OCI-LY1 (cell line): ENCODE data around the gene PGBD5.

Experiments used
- H2AFZ ChIP-seq: fragments of 200-600 bp; sonication (generic), shearing (Covaris generic); 2 replicates; pipeline ENCODE4 v1.6.0; 2014; ENCODE audit warnings: antibody characterized with exemption, mild to moderate bottlenecking, low read length
- H3F3A ChIP-seq: fragments of 200-600 bp; sonication (generic), shearing (Covaris generic); 2 replicates; pipeline ENCODE4 v1.6.0; 2014; ENCODE audit warnings: mild to moderate bottlenecking, antibody characterized with exemption, low read length, moderate library complexity; ENCODE audit not compliant: insufficient read depth
- H3K27ac ChIP-seq: fragments of 200-600 bp; sonication (generic); 2 replicates; pipeline ENCODE4 v1.5.1; 2014; ENCODE audit warnings: low read length, mixed run types, mild to moderate bottlenecking, low read depth; ENCODE audit not compliant: poor library complexity, severe bottlenecking
- H3K27me3 ChIP-seq: fragments of 200-600 bp; sonication (generic); 2 replicates; pipeline ENCODE4 v1.6.0; 2014; ENCODE audit warnings: antibody characterized with exemption, mild to moderate bottlenecking, low read length, moderate library complexity; ENCODE audit not compliant: insufficient read depth
- H3K36me3 ChIP-seq: fragments of 200-600 bp; sonication (generic); 2 replicates; pipeline ENCODE4 v1.6.1; 2014; ENCODE audit warnings: mild to moderate bottlenecking, antibody characterized with exemption, low read length, moderate library complexity, mixed read lengths; ENCODE audit not compliant: insufficient read depth
- H3K4me1 ChIP-seq: fragments of 200-600 bp; sonication (generic); 2 replicates; pipeline ENCODE4 v1.5.1; 2014; ENCODE audit warnings: mild to moderate bottlenecking, low read length, moderate library complexity; ENCODE audit not compliant: insufficient read depth, severe bottlenecking
- H3K4me2 ChIP-seq: fragments of 200-600 bp; sonication (generic), shearing (Covaris generic); 2 replicates; pipeline ENCODE4 v1.6.1; 2014; ENCODE audit warnings: low read length
- H3K4me3 ChIP-seq: fragments of 200-600 bp; sonication (generic); 2 replicates; pipeline ENCODE4 v1.5.1; 2014; ENCODE audit warnings: low read length, low read depth, mild to moderate bottlenecking, mixed read lengths; ENCODE audit not compliant: poor library complexity, severe bottlenecking
- H3K79me2 ChIP-seq: fragments of 200-600 bp; shearing (Covaris generic); 2 replicates; pipeline ENCODE4 v1.6.1; 2016; ENCODE audit warnings: mixed run types, low read length, mixed read lengths; ENCODE audit not compliant: insufficient read depth
- H3K9ac ChIP-seq: fragments of 200-600 bp; sonication (generic), shearing (Covaris generic); 2 replicates; pipeline ENCODE4 v1.6.1; 2014; ENCODE audit warnings: mild to moderate bottlenecking, low read length, mixed read lengths
- H3K9me2 ChIP-seq: fragments of 200-600 bp; sonication (generic), shearing (Covaris generic); 2 replicates; pipeline ENCODE4 v1.6.1; 2014; ENCODE audit warnings: low read depth, mild to moderate bottlenecking, low read length, mixed read lengths
- H3K9me3 ChIP-seq: fragments of 200-600 bp; shearing (Covaris generic); 2 replicates; pipeline ENCODE4 v1.6.1; 2014; ENCODE audit warnings: low read length, mixed read lengths
- H4K20me1 ChIP-seq: fragments of 200-600 bp; sonication (generic), shearing (Covaris generic); 2 replicates; pipeline ENCODE4 v1.6.0; 2016; ENCODE audit warnings: mild to moderate bottlenecking, low read length; ENCODE audit not compliant: insufficient read depth
- CTCF ChIP-seq: fragments of 200-600 bp; sonication (generic), shearing (Covaris generic); IDR thresholded peaks from 2 replicates; pipeline ENCODE4 v1.5.1; 2017; ENCODE audit warnings: mild to moderate bottlenecking, antibody characterized with exemption, low read length, moderate library complexity, mixed read lengths
- EZH2 ChIP-seq: fragments of 200-600 bp; sonication (generic), shearing (Covaris generic); IDR thresholded peaks from 2 replicates; pipeline ENCODE4 v1.8.0; 2017; ENCODE audit warnings: borderline replicate concordance, mixed run types, mild to moderate bottlenecking, antibody characterized with exemption, low read length, moderate library complexity, mixed read lengths

The PGBD5 gene

GRCh38 chr1:230385158-230385450 is 41.0 kb downstream of the PGBD5 start:
- TF ChIP-seq EZH2 (no peak), CTCF (no peak)
- Histone ChIP-seq H3F3A (no peaks in the 10 kb centered on the region), H3K79me2 (no peaks in the 10 kb centered on the region), H2AFZ (no peak overlapping the region), H3K9me3 (no peaks in the 10 kb centered on the region), H3K4me3 (no peak overlapping the region), H3K27ac (no peak overlapping the region), H3K36me3 (no peaks in the 10 kb centered on the region), H4K20me1 (no peaks in the 10 kb centered on the region), H3K9ac (no peak overlapping the region), H3K4me1 (no peaks in the 10 kb centered on the region), H3K4me2 (no peak overlapping the region), H3K9me2 (no peaks in the 10 kb centered on the region), H3K27me3 (no peaks in the 10 kb centered on the region; the same call in 1 of the 2 replicates)

GRCh38 chr1:230384380-230385157 is 41.6 kb downstream of the PGBD5 start:
- Histone ChIP-seq H3K36me3 (no peaks in the 10 kb centered on the region; the same call in 1 of the 2 replicates), H3K27ac (no peak overlapping the region), H4K20me1 (no peaks in the 10 kb centered on the region)

GRCh38 chr1:230383425-230383824 is 42.7 kb downstream of the PGBD5 start:
- no peaks in the 10 kb centered on the region for H3K9me2 ChIP-seq
- peaks cover 2% of the 10 kb centered on the region; the same call in 1 of the 2 replicates for H3K27me3 ChIP-seq
- H3K27ac ChIP-seq = no peak overlapping the region
- H3F3A ChIP-seq = no peaks in the 10 kb centered on the region
- H3K4me1 ChIP-seq = no peaks in the 10 kb centered on the region
- no peak overlapping the region for H3K9ac ChIP-seq
- no peaks in the 10 kb centered on the region for H3K79me2 ChIP-seq
- H3K4me3 ChIP-seq = no peak overlapping the region
- no peaks in the 10 kb centered on the region; the same call in 1 of the 2 replicates for H3K36me3 ChIP-seq
- peaks cover 8% of the 10 kb centered on the region for H3K9me3 ChIP-seq
- H3K4me2 ChIP-seq = no peak overlapping the region
- no peak overlapping the region for H2AFZ ChIP-seq
- no peaks in the 10 kb centered on the region for H4K20me1 ChIP-seq
- no peak for TF ChIP-seq EZH2
- no peak for TF ChIP-seq CTCF

More at GRCh38 chr1:230384380-230385157, 41.6 kb downstream of the PGBD5 start:
- Histone ChIP-seq H3F3A (no peaks in the 10 kb centered on the region), H3K4me2 (no peak overlapping the region), H3K9ac (no peak overlapping the region), H3K79me2 (no peaks in the 10 kb centered on the region), H2AFZ (no peak overlapping the region), H3K9me3 (peaks cover 3% of the 10 kb centered on the region), H3K4me3 (no peak overlapping the region), H3K9me2 (no peaks in the 10 kb centered on the region), H3K4me1 (no peaks in the 10 kb centered on the region), H3K27me3 (no peaks in the 10 kb centered on the region; the same call in 1 of the 2 replicates)
- TF ChIP-seq EZH2 (no peak), CTCF (no peak)
